NCI-H146 treated with DMSO at 0.1 percent for 48 hours (cell line): ENCODE results near the gene LPCAT1.

ENCODE experiments used
- DNase-seq: peaks from one replicate; lab custom pipeline; 2025; ENCODE audit not compliant: unreplicated experiment; lab: John Stamatoyannopoulos, UW

The LPCAT1 gene

DNA sequence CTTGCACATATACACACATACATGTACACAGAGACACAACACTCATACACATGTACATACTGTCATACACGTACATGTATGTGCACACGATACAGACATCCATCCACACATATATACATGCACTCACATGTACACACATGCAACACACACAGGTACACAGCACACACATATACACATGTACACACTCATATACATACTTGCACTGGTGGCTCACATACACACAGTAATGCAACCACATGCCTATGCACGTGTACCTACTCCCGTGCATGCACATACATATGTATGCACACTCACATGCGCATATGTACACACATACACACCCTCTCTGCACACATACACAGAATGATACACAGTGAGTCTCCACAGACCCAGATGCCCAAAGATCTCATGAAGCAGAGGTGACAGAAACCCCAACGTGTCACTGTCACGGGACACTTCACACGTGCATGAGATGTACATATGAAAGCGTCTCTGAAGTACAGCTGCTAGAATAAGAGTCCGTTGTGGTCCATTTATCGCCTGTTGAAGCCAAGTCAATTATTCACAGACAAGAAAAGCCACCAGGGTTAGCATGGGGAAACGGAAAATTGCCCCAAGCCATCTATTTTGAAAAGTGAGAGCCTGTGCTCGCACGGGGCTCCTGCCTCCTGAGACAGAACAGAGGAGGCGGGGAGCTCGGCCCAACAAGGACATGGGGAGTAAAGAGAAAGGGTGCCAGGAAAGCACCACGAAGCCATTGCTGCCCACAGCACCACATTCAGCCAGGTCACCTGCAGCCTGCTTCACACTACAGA, 24.9 kb downstream of the LPCAT1 start:
- DNase-seq, result no peak

DNA sequence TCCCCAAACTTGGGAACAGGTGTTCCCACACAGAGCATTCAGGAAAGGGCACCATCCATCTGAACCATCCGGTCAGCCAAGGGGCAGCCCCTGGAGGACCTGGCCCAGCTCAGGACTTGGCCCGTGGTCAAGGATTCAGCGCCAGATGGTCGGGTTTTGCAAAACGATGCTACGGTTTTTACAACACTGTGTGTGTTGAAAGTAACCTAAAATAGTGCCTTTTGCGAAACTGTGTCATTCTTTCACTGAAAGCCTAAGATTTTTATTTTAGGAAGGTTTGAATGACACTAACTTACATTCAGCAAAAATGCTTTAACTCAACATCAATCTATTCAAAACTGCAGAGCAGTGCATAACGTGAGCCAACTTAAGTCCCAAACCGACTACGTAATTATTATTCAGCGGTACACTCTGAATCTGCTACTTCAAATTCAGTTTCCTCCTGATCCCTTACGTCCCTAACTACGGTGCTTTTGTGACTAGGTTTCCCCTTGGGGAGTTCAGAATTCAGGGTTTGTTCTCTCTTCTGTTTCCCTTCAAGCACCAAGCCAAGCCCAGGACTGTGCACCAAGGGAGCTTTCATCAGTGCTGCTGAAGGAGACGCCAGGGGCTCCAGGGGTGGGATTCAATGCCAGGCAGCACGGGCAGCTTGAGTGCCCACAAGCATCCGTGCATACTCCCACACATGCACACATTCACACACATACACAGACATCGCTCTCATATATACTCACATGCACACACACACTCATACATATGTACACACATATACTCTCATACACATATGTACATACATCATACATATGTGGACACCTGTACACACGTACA, 25.8 kb downstream of the LPCAT1 start:
- DNase-seq, result no peak

DNA sequence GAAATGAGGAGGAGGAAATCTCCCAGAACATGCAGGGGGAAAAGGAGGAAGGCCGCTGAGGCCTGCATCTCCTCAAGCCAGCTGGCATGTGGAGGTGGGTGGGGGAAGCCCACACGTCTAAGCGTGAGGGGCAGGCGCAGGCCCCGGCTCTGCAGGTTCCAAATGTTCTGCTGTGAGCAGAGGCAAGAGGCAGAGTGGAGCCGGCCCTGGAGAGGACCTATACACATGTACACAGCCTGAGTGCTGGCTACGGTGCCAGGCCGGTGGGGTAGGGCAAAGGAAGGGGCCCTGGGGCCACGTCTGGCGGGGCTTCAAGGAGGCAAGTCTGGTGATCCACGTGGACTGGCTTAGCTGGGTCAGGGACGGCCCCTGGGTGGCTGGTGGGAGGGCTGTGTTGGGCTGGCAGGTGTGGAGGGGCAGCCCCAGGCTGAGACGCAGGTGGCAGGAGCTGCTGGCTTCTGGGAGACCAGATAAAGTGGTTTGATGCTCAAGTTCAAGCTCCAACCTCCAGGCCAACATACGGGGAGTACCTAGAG, 26.4 kb downstream of the LPCAT1 start:
- DNase-seq, result no peak

DNA sequence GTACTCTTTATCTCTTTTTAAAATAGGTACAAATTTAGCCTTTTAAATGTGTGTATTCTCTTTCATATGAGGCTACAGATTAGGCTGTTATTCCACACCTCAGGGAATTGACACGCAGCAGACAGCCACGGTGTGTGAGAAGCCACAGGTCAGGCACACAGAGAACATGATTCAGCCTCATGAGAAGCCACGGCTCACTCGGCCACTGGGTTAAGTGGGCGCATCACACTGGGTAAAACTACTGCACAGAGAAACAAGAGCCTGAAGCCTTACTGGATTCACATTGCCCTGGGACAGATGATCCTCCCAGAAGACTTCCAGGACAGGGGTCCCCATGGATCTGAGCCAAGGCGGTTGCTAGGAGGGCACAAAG, 28.2 kb downstream of the LPCAT1 start:
- no peak for DNase-seq

- no peak for DNase-seq
These were observed 28.8 kb downstream of the LPCAT1 start for GRCh38 chr5:1494780-1495524.

DNA sequence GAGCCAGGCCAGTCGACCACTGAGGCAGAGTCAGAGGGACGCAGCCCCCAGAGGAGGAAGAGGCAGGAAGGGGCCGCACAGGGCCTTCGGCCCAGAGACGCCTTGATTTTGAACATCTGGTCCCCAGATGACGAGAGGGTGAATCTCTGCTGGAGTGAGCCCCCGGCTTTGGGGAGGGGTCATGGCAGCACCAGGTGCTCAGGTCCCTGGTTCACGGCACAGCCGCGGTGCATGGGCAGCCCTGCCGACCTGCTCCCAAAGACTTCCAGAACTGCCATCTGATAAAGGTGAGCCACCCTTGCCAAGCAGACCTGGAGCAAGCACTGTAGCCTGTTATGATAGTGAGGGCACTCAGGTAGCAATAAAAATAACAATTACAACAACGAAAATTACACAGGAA, 29.8 kb downstream of the LPCAT1 start:
- no peak for DNase-seq

- no peak for DNase-seq
These were observed 30.3 kb downstream of the LPCAT1 start for GRCh38 chr5:1493413-1493812.

- DNase-seq, result no peak
These were observed 31.0 kb downstream of the LPCAT1 start for GRCh38 chr5:1492757-1493156.

DNA sequence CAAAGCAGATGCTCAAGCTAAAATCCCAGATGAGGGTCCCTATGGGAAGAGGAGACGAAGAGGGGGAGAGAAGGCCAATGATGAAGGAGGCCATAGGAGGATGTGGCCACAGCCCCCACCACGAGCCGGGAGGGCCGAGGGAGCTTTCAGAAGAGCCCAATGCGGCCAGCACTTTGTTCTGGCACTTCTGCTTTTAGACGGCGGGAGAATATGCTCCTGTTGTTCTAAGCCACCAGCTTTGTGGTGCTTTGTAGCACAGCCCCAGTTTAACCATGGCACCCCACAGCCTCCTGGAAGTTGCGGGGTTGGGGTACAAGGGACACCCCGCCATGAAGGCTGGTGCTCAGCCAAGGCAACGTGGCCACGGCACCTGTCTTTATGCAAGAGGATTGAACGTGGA, 33.4 kb downstream of the LPCAT1 start:
- no peak for DNase-seq

DNA sequence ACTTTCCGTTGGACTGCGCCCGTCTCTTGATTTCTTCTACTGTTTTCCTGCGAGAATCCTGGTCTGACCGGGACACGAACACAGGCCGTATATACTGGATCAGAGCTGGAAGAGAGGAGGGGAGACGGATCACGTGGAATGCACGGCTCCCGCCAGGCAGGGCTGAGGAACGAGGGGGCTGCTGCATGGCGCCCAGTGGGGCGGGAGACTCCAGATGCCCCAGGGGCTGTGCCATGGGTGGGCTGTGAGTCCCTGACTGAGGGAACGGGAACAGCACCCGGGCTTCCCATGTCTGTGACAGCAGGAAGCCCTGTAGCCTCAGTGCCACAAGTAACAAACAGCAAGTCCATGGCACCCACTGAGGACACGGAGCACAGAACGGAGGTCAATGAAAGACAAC, 34.0 kb downstream of the LPCAT1 start:
- no peak for DNase-seq

DNA sequence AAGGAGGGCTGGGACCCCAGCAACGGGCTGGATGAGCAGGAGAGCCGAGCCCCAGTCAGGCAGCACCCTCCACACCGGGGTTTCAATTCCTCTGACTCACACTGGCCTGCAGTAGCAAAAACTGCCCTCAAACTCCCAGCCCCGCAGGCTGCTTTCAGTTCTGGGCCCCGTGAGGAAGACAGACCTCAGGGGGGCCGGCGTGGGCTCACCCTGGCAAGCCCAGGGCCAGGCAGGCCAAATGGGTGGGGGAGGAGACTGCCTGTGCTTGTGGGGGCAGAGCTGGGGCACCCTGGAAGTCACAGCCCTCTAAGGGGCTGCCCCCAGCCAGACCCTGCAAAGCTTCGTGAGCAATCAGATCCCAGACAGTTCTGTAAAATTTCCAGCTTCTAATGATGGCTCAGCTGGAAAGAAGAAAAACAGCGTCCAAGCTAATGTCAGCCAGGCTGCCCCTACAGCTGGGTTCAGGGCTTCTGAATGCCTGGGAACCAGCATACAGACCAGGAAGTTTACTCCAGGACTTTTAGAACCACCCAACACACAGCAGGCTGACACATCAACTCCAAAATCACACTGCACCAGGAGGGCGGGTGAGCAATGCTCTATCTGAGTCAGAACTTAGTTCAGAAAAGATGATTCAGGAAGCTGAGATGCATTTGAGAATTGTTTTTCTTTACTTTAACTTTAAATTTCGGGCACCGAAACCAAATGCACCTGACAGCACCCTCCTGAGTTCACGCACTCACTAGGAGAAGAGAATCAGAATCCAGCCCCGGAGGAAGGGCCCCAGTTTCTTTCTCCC, 34.7 kb downstream of the LPCAT1 start:
- no peak for DNase-seq

- no peak for DNase-seq
These were observed 36.5 kb downstream of the LPCAT1 start for GRCh38 chr5:1487079-1487764.

DNA sequence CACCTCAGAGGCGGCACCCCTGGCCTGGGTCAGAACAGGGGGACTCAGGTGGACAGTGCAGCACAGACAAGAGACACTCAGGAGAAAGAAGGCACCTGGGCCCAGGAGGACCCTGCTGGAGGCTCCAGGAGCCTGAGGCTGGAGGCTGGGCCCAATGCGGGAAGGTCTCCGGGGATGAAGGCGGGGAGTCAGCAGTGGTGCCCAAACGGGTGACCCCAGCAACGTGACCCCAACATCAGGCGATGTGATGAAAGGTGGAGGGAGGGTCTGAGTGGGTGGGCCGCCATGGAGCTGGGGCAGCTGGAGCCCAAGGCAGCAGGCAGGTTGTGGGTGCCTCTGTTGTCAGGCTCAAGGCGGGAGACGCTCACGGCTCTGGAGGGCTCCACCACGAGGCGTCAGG, 37.5 kb downstream of the LPCAT1 start:
- DNase-seq, result no peak

DNA sequence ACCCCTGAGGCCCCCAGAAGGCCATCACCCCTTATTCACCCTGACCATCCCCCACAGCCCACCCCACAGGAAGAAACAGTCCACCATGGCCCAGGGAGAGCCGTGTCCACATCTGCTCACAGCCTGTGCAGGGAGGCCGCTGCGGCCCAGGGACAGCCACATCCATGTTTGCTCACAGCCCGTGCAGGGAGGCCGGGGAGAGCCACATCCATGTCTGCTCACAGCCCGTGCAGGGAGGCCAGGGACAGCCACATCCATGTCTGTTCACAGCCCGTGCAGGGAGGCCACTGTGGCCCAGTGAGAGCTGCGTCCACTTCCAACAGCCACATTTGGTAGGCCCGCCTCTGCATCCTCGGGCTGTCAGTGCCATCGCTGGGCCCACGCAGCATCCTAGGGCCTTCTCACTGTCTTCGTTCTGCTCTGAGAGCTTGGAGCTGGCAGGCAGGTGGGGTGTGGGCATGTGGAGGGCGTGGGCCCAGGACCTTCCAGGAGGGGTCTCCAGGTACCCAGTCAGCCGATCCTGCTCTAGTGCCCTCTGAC, 38.1 kb downstream of the LPCAT1 start:
- DNase-seq, result no peak

GRCh38 chr5:1484730-1485578, 38.8 kb downstream of the LPCAT1 start:
- DNase-seq, result no peak

DNA sequence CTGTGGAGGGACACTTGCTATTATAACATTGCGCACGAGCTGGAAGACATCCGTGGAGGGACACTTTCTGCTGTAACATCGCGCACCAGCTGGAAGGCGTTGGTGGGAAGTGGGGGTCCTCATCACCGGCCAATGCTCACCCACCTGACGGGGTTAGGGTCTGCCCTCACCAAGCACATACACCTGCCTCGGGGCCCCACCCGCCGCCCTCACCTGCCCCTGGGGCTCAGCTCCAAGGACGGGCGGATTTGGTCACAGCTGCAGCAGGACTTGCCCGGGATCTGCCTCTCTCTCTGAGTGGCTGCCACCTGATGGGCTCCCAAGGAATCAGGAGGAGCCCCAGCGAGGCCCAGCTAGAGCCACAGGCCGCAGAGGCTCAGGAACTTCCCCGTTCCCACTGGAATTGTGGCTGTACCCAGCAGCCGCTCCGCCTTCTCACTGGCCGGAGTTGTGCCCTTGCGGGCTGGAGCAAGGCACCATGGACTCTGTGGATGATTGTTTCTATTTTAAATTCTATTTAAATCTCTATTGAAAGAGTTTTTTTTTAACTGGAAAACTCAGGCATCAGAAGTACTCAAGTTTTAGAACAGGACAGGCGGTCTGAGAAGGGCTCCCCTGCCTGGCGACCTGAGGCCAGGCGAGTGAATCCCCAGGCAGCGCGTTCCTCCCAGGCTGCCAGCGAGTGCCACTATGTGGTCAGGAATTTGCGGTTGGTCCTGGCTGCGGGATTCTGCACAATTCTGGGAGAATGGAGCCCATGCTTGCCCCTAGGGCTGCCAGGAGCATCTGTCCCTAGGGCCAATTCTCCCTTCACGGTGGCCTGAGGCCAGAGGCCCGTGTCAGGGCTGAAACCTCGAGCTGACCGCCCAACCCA, 39.7 kb downstream of the LPCAT1 start:
- no peak for DNase-seq

GRCh38 chr5:1483064-1483463, 40.7 kb downstream of the LPCAT1 start:
- DNase-seq, result no peak

- DNase-seq, result no peak
These were observed 41.8 kb downstream of the LPCAT1 start for GRCh38 chr5:1481959-1482331.
